HG03469 (cell line): Measurements from ENCODE around the gene FCN1.

Experiments used
- ATAC-seq: cut with Tn5 transposase; IDR thresholded peaks from one replicate; pipeline ENCODE4 v1.9.1; 2021; ENCODE audit warnings: mild to moderate bottlenecking, moderate library complexity, moderate number of reproducible peaks; ENCODE audit not compliant: unreplicated experiment

Gene FCN1

DNA sequence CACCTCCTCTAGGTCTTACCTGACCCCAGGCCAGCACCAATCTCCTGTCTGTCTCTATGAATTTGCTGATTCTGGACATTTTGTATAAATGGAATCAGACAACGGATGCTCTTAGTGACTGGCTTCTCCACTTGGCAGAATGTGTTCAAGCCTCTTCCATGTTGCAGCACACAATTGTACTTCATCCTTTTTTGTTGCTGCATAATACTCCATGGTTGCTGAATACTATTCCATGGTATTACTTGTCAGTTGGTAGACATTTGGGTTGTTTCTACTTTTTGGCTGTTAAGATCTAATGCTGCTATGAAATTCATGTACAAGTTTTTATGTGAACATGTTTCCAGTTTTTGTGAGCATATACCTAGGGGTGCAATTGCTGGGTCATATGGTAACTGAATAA, 34.3 kb upstream of the FCN1 start:
- ATAC-seq = no peak

DNA sequence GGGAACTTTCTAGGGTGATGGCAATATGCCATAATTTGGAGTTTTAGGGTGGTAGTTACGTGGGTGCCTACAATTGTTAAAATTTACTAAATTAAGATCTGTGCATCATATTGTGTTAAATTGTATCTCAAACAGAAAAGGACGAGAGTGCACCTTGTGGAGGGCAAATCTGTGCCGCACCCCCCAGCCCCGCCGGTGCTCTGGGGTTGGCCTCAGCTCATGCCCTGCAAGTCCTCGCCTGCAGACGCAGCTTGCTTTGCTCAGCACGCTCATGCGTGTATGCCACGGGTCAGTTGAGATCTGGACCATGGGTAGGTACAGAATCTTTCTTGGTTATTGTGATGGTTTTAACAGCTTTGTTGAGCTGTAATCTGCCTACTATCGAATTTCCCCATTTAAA, 33.7 kb upstream of the FCN1 start:
- ATAC-seq = no peak

DNA sequence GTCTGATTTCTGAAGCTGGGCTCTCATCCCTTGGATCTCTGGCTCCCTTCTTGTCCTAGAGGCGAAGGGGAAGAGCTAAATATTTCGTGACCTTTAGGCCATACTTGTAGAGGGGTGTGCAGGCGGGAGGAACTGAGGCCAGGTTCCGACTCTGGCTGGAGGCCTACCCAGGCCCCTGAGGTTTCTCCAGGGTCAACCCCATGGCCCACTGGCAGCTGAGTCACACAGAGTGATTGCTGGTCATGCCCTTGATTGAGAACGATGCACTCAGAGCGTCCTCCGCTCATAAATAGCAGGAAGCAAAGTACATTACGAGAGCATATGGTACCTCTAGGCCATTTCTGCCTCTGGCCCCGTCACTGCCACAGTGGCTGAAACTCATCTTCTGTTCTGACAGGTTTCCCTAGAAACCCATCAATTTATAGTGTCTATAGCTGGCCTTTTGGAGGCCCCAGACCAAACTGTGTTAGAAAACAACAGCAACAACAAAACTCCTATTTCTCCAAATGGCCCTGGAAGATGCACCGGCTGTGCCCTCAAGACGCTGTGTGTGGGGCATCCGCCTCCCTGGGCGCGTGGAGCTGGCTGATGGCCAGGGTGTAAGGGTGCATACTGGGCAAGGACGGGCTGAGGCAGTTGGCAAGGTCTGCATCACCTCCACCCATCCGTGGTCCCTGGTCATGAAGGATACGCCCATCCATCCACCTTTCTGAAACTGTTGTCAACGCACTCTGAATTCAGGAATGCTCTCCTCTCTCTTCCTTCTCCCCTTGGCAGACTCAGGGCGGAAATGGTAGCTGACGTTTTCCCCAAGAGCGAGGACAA, 32.9 kb upstream of the FCN1 start:
- ATAC-seq = no peak

DNA sequence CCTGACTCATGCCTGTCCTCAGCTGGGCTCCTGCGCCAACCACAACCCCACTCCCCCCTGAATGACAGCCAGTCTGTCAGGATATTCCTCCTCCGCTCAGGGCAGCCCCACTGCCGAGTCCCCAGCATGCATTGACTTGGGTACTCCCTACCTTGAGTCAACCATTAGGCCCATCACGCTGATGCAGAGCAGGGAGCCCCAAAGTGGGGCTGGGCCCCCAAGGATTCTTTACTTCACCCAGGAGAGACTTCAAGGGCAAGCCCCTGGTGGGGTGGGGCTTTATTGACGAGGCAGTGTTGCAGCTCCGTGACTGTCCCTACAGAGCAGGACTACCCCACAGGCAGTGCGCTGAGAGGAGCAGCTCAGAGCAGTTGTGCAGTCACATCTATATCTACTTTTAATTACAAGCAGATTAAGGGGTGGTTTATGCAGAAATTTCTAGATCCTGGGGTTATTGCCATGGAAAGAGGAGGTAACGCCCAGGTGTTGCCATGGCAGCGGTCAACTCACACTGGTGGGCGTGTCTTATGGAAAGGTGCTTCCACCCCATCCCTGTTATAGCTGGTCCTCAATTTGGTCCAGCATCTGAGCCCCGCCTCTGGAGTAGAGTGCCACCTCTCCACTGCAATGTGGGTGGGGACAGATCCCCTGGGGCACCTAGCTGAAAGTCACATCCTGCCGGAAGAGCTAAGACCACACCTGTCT, 32.1 kb upstream of the FCN1 start:
- ATAC-seq = no peak

DNA sequence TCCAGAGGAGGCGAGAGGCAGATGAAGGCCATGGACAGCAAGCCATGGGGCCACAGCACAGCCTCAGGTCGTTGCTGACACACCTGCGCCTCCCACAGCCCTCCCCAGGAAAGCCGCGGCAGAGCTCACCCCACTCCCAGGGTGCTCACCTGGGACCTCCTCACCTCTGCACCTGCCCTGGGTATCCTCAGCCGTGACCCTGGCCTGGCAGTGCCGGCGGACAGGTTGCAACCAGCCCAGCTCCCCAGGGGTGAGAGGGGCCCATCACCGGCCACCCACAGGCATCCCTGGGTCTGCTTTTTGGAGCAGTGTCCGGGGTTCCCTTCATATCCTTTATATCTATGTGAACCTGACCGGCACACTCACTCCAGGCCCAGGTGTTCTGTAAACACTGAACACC, 30.4 kb upstream of the FCN1 start:
- ATAC-seq = no peak

DNA sequence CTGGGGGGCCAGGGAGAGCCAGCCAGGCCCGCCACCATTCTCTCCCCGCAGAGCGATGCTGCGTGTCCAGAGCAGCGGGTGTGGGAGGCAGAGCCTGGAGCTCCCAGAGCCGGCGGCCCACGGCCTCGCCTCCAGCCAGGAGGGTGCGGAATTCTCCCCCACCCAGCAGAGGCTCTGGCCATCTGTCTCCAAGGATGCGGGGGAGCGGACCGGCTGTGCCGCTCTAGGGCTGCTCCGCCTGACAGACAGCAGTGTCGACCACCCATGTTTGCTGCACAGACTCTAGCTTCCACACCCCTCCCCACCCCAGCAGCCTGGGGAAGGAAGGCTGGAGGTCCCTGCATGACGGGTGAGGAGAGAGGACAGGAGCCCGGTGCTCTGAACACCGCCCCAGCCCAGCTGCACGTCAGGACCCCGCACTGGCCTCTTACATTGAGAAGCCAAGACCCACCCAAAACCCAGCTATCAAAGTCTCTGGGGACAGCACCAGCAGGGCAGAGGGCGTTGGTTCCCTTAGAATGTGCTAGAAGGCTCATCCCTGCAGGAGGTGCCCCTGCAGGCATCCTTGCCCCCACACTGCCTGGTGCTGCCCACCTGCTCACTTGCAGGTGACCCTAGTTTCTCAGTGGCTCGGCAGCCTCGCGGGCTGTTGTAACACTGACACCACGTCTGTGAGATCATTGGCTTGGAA, 29.7 kb upstream of the FCN1 start:
- no peak for ATAC-seq

DNA sequence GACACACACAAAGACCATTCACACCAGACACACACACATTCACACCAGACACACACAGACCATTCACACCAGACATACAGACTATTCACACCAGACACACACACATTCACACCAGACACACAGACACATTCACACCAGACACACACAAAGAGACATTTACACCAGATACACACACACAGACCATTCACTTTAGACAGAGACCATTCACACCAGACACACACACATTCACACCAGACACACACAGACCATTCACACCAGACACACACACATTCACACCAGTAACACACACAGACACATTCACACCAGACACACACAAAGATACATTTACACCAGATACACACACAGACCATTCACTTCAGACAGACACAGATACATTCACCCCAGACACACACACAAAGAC, 29.0 kb upstream of the FCN1 start:
- ATAC-seq = no peak

DNA sequence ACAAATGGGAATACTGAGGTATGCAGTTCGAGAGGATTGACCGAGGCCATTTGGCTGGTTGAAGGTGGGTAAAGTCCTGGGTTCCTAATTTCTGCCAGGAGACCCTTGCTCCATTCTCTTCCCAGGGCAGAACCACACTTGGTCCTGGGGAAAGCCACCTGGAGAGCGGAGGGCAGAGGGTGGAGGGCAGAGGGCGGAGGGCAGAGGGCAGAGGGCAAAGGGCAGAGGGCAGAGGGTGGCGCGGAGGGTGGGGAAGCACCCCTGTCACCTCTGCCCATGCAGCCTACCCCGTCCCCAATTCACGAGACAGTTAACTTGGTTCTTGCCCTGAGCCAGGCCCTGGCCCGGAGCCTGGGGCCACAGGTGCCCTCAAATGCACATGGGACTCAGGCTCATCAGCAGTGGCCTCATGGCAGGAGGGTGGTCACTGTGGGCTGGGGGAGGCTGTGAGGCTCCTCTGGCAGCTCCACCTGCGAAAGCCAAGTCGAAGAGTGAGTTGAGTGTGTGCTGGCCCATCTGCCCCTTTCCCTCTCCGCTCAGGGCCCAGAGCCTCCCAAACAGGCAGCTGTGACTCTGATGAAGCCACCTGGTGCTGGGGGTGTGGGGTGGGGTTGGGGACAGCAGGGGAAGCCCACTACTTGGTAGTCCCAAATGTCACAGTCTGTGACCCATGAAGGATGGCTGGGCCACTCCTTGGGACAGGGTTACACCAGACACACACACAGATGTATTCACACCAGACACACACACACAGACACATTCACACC, 28.0 kb upstream of the FCN1 start:
- no peak for ATAC-seq

DNA sequence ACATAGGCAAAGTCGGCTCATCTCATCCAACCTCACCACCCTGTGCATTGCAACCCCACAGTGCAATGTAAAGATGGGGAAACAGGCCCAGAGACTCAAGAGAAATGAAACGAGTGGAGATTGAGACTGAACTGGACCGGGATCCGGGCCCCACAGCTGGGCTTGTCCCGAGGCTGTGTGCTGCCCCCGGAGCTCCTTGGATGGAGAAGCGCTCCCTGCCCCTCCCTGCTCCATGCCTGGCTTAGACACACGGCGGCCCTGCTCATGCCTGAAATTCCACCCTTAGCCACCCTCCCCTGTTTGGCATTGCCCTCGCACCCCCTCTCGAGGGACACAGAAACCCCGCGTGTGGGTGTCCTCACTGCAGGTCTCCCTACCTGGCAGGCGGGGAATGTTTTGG, 27.2 kb upstream of the FCN1 start:
- no peak for ATAC-seq

DNA sequence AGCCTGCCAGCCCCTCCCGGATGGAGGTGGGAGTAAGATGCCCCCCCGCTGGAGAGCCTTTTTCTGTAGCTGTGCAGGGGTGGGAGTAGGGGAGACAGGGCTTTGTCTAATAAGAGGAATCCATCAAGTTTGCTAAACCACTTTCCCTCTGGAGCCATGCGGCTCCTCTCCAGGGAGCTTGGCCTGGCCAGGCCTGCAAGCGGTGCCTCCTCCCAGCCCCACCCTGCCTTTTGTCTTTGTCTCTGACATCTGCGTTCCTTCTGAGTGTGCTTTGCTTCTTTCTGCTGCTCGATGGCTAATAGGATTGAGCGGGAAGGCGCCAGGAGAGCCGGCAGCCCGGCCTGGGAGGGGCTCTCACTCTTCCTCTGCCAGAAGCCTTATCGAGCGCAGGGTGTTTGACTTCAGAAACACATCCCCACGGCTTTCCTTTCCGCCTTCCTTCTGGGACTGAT, 26.7 kb upstream of the FCN1 start:
- no peak for ATAC-seq

DNA sequence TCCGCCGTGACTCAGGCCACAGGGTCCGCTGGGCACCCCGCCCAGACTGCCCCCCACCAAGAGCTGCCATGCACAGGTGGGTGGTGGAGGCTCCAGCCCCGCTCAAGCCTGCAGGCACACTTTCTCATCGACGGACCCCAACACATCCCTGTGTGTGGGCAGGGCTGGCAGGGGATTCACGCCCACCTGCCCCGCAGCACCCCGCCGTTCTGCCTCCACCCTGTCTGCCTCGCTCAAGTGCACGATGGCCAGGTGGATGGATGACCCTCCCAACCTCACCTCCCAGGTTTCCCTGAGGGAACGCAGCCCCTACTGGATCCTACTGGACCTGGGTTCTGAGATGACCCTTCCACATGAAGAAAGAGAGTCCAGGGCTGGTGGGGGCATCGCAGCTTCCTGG, 26.1 kb upstream of the FCN1 start:
- no peak for ATAC-seq

DNA sequence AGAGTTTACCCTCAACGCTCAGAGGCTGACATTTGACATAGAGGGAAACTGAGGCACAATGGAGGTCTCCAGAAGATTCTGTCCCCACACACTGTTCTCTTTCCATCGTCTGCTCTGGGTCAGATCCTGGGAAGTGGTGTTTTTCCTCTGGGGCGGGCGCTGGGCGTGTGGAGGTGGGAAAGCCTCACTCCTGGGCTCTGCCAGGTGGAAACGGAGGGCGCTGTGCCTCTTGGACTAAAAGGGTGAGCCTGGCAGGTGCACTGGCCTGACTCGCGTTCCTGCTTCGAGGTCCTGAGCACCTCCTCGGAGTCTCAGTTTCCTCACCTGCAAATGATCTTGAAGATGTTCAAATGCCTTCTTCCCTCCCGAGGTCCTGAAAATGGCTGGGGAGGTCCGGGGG, 25.7 kb upstream of the FCN1 start:
- ATAC-seq = no peak

DNA sequence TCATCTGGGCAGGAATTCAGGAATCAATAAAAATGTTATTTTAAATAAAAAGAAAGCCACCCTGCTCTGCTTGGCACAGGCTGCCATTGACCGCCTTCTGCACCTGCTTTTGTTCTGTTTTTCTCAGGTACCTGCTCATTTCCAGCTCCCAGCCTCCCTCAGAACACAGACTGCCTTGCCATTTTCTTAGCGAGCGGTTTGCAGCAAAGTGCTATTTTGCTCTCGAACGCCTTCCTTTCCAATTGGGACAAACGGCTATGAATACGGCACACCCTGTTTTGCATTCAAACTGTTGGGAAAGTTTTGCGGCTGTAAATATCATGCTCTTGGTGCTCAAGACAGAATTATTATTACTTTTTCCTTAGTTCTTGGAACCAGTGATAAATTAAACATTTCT, 25.1 kb upstream of the FCN1 start:
- no peak for ATAC-seq

DNA sequence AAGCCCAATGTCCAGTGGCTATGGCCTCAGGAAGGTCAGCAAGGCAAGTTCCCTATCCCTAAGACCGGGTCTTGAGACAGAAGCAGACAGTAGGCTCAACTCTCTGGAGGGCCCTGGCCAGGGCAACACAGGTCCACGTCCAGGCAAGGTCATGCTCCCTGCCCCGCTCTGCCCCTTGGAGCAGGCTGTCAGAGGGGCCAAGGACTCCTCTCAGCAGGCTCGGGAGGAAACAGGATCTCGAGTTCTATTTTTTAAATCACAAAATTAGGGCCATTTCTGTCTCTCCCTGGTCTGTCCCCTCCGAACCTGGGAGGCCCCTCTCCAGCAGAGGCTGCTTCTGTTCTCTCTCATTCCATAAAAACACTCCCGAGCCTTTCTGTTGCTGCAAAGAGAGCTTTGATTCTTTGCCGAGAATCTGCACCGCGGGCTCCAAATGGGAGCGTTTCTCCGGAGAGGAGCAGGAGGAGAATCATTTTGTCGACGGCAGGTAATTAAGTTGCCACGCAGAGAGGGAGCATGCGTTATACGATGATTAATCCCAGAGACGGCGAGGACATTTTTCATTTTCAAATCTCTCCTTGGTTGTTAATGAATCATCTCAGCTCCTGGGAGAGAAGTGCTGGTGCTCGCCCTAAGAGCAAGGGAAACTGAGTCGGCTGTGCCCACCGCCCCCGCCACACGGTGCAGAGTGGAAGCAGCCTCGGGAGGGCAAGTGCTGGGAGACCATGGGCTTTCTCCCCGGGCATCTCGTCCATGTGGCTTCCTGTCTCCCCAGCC, 24.5 kb upstream of the FCN1 start:
- ATAC-seq = no peak

DNA sequence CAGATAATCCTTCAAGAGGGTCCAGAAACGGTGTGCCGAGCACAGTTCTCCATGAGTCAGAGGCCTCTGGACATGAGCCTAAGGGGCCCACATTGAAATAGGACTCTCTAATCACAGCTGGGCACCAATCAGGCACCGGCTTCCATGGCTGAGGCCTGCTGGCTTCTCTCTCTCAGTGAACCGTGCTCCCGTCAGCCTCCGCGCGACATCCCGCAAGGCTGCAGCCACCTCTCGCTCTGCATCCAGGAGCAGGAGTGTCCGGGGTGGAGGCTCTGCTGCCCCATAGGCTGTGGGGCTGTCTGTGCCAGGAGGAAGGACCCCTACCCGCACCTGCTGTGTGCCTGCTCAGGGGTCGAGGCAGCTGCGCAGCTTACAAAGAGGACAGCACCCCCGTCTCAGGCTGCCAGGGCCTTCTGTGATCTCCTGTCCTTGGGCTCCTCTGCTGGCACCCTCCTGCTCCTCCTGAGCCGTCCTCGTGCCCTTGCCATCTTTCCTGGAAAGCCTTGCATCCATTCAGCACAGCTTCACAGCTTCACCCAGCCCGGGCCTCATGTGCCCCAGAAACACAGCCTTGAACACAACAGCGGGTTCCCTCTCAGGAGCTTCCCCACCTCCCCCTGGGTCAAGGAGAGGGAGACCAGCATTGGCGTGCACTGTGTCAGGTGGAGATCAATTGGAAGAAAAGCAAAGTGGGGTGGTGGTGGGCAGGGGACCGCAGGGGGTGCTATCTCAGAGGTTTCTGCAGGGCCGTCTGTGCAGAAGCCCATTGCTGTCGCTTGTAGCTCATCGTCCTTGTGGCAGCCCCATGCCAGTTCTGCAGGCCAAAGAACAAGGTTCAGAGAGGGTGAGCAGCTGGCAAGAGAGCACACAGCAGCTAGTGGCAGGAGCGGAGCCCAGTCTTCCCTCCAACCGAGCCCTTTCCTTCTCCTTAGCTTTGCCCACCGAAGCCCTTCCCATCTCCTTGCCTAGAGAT, 22.8 kb upstream of the FCN1 start:
- no peak for ATAC-seq

DNA sequence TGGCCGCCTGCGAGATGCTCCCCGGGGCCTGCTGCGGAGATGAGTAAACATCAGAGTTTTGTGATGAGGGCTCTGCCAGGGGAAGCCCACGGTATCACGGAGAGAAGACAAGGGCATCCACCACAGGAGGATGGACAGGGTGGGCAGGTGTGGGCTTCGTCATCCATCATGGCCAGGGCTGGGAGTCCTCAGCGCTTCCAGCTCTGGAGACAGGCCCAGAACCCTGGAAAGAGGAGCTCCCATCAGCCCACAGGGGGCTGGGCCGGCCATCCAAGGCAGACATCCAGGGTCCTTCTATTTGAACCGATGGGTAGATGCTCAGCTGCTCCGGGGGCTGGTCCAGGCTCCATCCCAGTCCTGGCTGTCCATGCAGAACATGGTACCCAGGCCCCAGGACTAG, 22.1 kb upstream of the FCN1 start:
- ATAC-seq = no peak

DNA sequence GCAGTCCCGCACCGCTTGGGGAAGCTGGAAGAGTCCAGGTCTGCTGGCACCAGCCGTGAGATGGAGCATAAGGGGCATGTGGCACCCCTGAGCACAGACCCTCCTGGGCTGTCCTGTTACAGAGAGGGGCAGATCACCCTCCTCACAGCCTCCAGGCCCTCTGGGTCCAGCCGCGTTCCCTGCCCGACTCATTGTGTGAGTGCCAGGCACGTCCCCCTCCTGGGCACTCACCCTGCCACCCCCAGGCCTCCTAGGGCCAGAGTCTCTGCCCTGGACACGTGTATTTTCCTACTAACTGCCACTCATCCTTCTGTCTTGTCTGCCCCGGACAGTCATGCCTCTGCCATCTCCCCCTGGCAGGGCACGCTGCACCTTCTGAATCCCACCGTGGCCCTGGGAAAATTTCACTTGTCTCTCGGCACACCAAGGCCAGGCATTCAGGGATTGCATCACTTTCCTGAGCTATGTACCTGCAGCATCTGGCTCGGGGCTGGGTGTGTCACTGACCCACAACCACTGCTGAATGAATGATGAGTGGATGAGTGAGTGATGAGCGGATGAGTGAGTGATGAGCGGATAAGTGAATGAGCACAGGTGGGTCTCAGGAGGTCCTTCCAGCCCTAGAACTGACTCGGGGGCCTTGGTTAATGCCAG, 21.5 kb upstream of the FCN1 start:
- ATAC-seq = no peak

DNA sequence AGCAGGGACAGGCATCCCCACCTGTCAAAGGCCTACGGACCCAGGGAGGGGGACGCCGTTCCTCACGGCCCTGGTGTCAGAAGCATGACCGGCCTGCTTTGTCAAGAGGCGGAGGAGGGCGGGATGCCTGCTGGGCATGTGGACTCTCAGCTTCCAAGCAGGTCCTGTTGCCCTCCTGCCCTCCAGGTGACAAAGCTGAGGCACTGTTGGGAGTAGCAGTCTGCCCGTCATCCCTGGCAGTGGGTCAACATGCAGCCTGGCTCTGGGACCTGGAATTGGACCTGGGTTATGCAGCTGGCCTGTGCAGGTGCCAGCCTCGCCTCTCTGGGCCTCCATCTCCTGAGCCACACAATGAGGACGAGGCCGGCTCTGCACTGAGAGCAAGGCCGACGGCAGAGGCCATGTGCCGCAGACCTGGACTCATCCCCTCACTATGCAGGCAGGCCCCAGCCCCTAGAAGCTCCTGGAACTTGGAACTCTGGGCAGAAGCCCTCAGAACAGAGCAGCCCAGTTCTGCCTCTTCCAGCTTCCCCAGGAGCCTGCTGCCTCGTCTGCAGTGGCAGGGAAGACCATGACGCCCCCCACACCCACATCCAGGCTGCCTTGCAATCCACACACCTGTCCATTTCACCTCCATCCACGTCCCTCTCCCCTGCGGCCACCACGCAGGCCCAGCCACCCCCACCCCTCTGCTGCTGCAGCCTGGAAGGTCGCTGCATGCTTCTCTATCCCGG, 20.8 kb upstream of the FCN1 start:
- ATAC-seq = no peak
